Lung (tissue), 12 donors: Measurements from ENCODE around the gene MRTFA. TPM values are rescaled to one million over a fixed set of nuclear protein-coding genes. Genes with fewer than 3 reads are reported as not detected.

Experiments used
- ATAC-seq: fragments of 200-7000 bp; cut with Tn5 transposase; one replicate; pipeline ENCODE4 v1.9.1; 2020; ENCODE audit warnings: moderate number of reproducible peaks; ENCODE audit not compliant: insufficient read depth, low FRiP score
- DNase-seq, 3 donors: peaks; one replicate each; pipeline ENCODE4 v3.0.0-alpha.2; 2013 to 2017
- H3K27ac ChIP-seq, 2 donors: one replicate each; pipeline ENCODE4 v1.5.1; 2013; ENCODE audit warnings: mild to moderate bottlenecking in 2 of 2, moderate library complexity in 2 of 2, control low read depth in 1 of 2, inconsistent platforms in 1 of 2, low read depth in 1 of 2, low read length in 1 of 2
- H3K27me3 ChIP-seq, 3 donors: one replicate each; pipeline ENCODE4 v1.5.1; 2013; ENCODE audit warnings: low read length in 2 of 3; ENCODE audit not compliant: control insufficient read depth in 3 of 3, insufficient read depth in 3 of 3
- H3K36me3 ChIP-seq, 4 donors: one replicate each; pipeline ENCODE4 v1.5.1; 2013; ENCODE audit warnings: low read length in 4 of 4, mild to moderate bottlenecking in 1 of 4, moderate library complexity in 1 of 4; ENCODE audit not compliant: control insufficient read depth in 4 of 4, insufficient read depth in 4 of 4
- H3K4me1 ChIP-seq, 5 donors: one replicate each; pipeline ENCODE4 v1.5.1; 2013; ENCODE audit warnings: low read length in 5 of 5, mild to moderate bottlenecking in 2 of 5, moderate library complexity in 1 of 5; ENCODE audit not compliant: control insufficient read depth in 5 of 5, insufficient read depth in 5 of 5
- H3K4me3 ChIP-seq: one replicate; pipeline ENCODE4 v1.5.1; 2013; ENCODE audit warnings: mild to moderate bottlenecking, control low read depth, moderate library complexity
- H3K9ac ChIP-seq, 2 donors: one replicate each; pipeline ENCODE4 v1.5.1; 2013; ENCODE audit warnings: low read length in 2 of 2, control low read depth in 1 of 2; ENCODE audit not compliant: insufficient read depth in 1 of 2
- H3K9me3 ChIP-seq, 4 donors: one replicate each; pipeline ENCODE4 v1.5.1; 2013; ENCODE audit warnings: low read length in 3 of 4, mild to moderate bottlenecking in 1 of 4, moderate library complexity in 1 of 4; ENCODE audit not compliant: control insufficient read depth in 4 of 4, insufficient read depth in 3 of 4
- WGBS, 2 donors: extraction: QIAGEN DNeasy Blood & Tissue Kit; methylation state at CpG; one replicate each; pipeline ENCODE4 v1.1.7; 2013; 5-methylcytosine and 5-hydroxymethylcytosine counted together
- polyA plus RNA-seq, 2 donors: library from polyadenylated mRNA; stranded (reverse); fragments of 200-250 nt; gene quantifications; one replicate each; pipeline ENCODE4 v1.2.1, GENCODE V29; 2013
- total RNA-seq, 2 donors: library from RNA; depleted of rRNA in 1 of 2; stranded (reverse); fragments of >200 nt in 1 of 2; gene quantifications; one replicate each; pipeline ENCODE4 v1.2.1, GENCODE V29; 2014 to 2021
- TF ChIP-seq, protein P1 (sequence below): IDR thresholded peaks from 2 replicates; pipeline ENCODE4 v1.5.1; 2012; ENCODE audit warnings: mild to moderate bottlenecking; ENCODE audit errors: control extremely low read depth, extremely low read depth
- donor health status: control.
- donor health status: control.
- donor health status: Bipolar disorder and iron deficiency.
- donor health status: healthy.
- donor health status: DM: yes; HTN: yes; CAD: no.

MRTFA gene
- total and polyA plus RNA-seq, 4 donors, result 26.3 to 64.0 (median 40.1) TPM

GRCh38 chr22:40412441-40412840 lies 224.1 kb downstream of the MRTFA start:
- H3K4me1 ChIP-seq, result peaks cover 0 to 13% (median 7%) of the 10 kb centered on the region in 5 donors
- no peak overlapping the region for H3K27ac ChIP-seq
- H3K9me3 ChIP-seq, result no peaks in the 10 kb centered on the region
- H3K4me3 ChIP-seq, result no peak overlapping the region
- no peak for DNase-seq
- whole genome bisulfite sequencing, 2 donors, result 41 to 61% methylated on average over 2 of the region's 2 CpGs
- ATAC-seq, result no peak
- peaks cover 3 to 53% (median 20%) of the 10 kb centered on the region in 4 donors for H3K36me3 ChIP-seq
- H3K9ac ChIP-seq, result no peak overlapping the region
- TF ChIP-seq, protein P1, sequence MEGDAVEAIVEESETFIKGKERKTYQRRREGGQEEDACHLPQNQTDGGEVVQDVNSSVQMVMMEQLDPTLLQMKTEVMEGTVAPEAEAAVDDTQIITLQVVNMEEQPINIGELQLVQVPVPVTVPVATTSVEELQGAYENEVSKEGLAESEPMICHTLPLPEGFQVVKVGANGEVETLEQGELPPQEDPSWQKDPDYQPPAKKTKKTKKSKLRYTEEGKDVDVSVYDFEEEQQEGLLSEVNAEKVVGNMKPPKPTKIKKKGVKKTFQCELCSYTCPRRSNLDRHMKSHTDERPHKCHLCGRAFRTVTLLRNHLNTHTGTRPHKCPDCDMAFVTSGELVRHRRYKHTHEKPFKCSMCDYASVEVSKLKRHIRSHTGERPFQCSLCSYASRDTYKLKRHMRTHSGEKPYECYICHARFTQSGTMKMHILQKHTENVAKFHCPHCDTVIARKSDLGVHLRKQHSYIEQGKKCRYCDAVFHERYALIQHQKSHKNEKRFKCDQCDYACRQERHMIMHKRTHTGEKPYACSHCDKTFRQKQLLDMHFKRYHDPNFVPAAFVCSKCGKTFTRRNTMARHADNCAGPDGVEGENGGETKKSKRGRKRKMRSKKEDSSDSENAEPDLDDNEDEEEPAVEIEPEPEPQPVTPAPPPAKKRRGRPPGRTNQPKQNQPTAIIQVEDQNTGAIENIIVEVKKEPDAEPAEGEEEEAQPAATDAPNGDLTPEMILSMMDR, result no peak
- H3K27me3 ChIP-seq, result no peaks in the 10 kb centered on the region

DNA sequence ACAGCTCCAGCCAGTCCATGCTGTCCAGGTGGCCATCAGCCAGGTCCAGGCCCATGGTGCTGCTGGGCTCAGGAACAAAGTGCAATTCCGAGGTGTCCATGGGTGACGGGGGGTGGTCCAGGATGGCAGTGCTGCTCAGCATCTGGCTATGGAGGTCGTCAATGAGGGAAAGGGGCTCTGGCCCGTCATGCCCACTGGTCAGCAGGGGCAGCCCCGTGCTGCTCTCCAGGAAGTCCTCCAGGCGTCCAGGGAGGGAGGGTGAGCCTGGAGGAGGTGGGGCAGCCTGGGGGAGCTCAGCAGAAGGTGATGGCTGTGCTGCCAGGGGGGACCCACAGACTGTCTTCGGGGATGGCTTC lies 225.0 kb downstream of the MRTFA start:
- ATAC-seq, result no peak
- TF ChIP-seq, protein P1, result no peak
- 85% methylated on average over 7 of the region's 7 CpGs for WGBS, 2 donors
- DNase-seq, result no peak
- no peak overlapping the region for H3K27ac ChIP-seq
- H3K36me3 ChIP-seq, result peaks cover 3 to 55% (median 21%) of the 10 kb centered on the region in 4 donors
- H3K4me1 ChIP-seq, result peaks cover 0 to 13% (median 7%) of the 10 kb centered on the region in 5 donors
- H3K27me3 ChIP-seq, result no peaks in the 10 kb centered on the region
- H3K9ac ChIP-seq, result no peak overlapping the region
- H3K9me3 ChIP-seq, result no peaks in the 10 kb centered on the region
- no peak overlapping the region for H3K4me3 ChIP-seq

DNA sequence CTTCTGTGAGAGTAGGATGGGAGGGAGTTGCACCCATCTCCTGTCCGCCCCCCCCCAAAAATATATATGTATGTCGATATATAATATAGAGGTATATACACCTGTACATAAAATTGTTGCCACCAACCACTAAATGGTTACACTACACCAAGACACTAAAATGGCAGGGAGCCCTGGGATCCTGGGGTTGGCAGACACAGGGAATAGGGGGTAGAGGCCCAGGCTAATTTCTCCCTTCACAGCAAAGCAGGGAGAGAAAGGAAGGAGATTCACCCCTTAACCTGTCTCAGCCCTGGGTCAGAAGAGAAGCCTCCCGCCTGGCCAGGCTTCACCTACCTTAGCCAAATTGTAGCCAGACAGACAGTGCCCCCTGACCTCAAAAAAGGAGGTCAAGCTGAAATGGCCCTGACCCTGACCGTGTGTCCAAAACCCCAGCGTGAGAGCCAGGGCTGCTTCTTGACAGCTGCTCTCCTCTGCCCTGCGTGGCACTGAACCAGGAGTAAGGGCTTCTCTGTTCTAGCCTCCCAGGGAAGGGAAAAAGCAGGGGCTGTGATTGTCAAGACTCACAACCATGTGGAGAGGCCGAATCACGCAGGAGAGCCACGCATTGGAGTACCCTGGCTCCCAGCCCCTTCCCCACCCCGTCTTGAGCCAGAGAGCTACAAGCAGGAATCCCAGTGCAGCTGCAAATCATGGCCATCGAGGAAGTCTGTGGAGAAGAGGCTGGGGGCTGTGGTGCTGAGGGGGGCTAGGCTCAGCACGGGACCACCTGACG lies 225.6 kb downstream of the MRTFA start:
- Histone ChIP-seq H3K4me1 (peaks cover 0 to 10% (median 3%) of the 10 kb centered on the region in 5 donors), H3K9ac (no peak overlapping the region), H3K9me3 (no peaks in the 10 kb centered on the region), H3K4me3 (no peak overlapping the region), H3K27me3 (no peaks in the 10 kb centered on the region), H3K36me3 (peaks cover 3 to 57% (median 24%) of the 10 kb centered on the region in 4 donors), H3K27ac (no peak overlapping the region)
- DNase-seq (no peak), ATAC-seq (no peak)
- WGBS, 2 donors, result 92% methylated on average over 13 of the region's 13 CpGs
- TF ChIP-seq, protein P1, result no peak

DNA sequence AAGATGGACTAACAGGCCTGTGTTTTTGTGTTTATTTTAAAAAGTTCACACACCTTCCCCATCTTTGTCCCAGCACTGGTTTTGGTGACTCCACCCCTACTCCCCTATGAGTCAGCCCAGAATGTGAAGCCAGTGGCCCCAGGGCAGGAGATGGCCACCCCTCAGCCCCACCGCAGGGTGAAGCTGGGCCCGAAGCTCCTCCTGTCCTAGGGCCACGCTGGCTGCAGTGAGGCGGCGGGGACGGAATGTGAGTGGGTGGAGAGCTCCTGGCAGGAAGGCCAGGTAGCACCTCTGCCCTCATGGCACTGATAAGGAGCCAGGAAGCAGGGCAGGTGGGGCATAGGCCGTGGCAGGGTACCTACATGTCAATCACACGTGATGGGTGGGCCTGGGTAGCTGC lies 226.2 kb downstream of the MRTFA start:
- Histone ChIP-seq H3K9me3 (no peaks in the 10 kb centered on the region), H3K9ac (no peak overlapping the region), H3K4me3 (no peak overlapping the region), H3K27me3 (no peaks in the 10 kb centered on the region), H3K4me1 (peaks cover 0 to 4% (median 0%) of the 10 kb centered on the region in 5 donors), H3K27ac (no peak overlapping the region), H3K36me3 (peaks cover 3 to 64% (median 27%) of the 10 kb centered on the region in 4 donors)
- DNase-seq (no peak), ATAC-seq (no peak)
- WGBS, 2 donors, result 93% methylated on average over 8 of the region's 8 CpGs
- TF ChIP-seq, protein P1, result no peak
